Measurements from ENCODE around the gene GP2.

The GP2 gene

DNA sequence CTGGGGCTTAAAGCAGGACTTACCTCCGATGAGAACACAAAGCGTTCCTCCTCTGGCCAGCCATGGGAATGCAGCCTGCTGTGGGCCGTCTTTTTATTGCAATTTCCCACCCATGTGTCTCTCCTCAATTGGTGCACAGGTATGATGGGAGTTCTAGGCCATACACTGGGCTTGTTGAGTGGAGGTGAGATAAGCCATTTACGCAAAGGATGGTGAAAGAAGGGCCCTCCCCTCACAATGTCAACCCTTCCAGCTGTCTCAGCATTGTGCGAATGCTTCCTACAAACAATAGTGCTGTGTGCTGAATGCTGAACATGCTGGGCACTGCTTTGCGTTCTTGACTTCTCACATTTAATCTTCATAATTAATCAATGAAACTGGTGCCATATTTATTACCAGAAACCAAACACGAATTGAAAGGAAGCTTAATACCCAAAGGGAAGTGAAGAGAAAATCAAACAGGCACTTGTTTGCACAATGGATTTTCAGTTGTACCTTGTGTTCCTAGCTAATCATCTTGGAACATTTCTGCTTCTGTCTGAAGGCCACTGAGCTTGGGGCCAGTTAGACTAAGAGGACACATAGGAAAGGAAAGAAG is at the start of gene GP2:
Gene GP2 (minus strand): TSS at position 70 of the 598 bp plus-strand sequence. CDS start 1,082 bp downstream, outside the sequence.
- DNase-seq (ENCODE audit: low read depth) = no peak

- no peak for DNase-seq (ENCODE audit: low read depth)
Measured at GRCh38 chr16:20372701-20373100, 45.4 kb upstream of the GP2 start.

DNA sequence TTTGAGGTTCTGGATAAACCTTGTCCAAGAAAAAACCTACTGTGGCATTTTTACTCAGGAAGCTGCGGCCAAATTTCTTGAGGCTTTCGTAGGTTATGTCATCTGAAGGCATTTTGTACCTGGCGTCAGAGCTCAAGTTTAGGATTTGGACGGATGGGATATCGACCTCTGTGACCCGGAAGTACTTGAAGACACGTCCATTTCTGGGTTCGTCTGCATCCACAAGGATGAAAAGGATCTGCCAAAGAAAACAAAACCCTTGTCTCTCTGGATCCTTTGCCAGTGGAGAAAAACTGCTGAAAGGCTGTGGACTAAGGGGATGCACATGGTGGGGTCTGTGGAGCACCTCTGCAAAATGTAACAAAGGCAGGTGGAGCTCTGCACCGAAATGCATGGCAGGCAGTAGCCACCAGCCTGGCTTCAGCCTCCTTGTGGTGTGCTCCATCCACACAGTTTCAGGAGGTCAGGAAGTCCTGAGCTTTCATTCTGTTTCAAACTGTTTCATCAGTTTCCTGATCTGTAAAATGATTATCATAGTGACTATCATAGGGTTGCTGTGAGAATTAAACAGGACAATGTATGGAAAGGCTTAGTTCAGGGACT is 42.2 kb upstream of the GP2 start:
- DNase-seq (ENCODE audit: low read depth) = no peak

DNA sequence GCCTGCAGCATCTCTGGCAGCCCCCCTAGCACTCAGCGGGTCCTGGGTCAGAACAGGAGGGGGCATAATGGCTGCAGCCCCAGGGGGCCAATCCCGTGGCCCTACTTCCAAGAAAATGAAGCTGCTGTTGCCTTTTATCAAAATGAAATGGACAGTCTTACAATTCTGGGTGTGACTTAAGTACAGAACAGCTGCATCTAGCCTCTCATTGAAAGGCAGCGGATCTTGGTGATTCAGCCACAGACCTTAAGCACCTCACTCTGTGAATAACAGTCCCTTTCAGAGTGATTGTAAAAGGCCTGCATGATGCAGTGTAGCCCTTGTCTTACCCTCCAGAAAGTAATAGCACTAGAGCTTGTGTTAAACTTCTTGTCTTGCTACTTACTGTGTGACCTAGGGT is 36.7 kb upstream of the GP2 start:
- DNase-seq (ENCODE audit: low read depth) = no peak

DNA sequence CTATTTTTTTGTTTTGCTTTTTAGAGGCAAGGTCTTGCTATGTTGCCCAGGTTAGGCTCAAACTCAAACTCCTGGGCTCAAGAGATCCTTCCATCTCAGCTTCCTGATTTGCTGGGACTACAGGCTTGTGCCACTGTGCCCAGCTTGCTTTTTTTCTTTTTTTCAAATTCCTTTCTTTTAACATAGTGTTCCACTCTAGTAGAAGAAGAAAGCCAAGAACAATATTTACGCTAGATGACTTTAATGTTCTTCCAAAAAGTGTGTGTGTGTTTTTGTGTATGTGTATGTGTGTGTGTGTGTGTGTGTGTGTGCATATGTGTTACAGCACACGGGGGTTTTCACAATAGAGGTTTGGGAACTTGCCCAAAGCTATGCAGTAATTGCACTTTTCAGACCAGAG is 35.9 kb upstream of the GP2 start:
- no peak for DNase-seq (ENCODE audit: low read depth)

DNA sequence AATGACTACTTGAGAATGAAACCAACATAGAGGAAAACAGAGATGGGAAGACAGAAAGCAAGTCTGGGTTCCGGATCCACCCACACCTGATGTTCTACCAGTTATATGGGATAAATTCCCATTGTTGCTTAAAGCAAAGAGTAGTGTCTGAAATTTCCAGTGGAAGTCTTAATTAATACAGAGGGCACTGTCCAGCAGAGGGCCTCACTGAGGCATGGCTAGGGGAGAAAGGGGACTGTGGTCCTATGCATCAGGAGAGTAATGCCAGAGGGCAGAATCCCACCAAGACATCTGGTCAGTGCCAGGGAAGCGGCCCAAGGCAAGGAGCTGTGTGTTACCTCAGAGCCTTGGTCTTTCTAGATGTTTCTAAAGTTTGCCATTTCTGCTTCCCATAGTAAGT is 32.7 kb upstream of the GP2 start:
- DNase-seq (ENCODE audit: low read depth) = no peak

DNA sequence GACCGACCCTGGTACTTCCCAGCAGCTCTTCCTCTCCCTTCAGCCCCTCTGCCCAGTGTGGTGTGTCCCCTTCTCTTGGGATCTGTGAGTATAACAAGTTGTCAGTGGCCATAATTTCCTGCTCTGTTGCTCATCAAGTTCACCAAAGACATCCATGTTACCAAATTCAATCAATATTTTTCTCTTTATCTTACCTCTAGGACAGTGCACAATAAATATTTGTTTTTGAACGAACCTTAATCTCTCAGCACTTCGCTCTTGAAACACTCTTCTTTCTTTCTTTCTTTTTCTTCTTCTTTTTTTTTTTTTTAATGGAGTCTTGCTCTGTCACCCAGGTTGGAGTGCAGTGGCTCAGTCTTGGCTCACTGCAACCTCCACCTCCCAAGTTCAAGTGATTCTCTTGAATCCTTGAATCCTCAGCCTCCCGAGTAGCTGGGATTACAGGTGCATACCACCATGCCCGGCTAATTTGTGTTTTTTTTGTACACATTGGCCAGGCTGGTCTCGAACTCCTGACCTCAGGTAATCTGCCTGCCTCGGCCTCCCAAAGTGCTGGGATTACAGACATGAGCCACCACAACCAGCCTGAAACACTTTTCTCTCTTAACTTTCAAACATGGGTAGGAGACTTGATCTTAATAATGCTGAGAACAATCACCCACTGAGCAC is 27.9 kb upstream of the GP2 start:
- no peak for DNase-seq (ENCODE audit: low read depth)

GRCh38 chr16:20353379-20353778 is 26.1 kb upstream of the GP2 start:
- no peak for DNase-seq (ENCODE audit: low read depth)

DNA sequence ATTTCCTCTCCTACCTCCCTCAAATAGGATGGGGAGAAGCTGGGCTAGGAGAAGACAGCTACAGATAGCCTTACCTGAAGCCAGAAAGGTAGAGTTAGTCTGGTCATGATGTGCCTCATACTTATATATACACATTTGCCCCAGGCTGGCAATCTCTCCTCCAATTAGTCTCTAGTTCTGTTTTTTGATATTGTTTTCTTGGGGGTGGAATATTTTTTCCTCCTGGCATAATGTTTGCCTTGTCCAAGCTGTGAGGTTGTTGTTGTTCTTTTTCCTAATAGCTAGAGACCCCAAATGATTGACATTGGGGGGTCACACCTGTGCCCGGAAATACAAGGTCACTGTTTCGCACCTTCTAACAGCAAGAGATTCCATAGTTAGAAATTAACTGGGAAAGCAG is 25.3 kb upstream of the GP2 start, which contains the start of gene UMOD:
Gene UMOD (minus strand): TSS at position 101 of the 400 bp plus-strand sequence. CDS start 1,978 bp downstream, outside the sequence.
- no peak for DNase-seq (ENCODE audit: low read depth)

GRCh38 chr16:20349615-20350014 is 22.3 kb upstream of the GP2 start:
- no peak for DNase-seq (ENCODE audit: low read depth)

GRCh38 chr16:20348365-20349185 is 21.3 kb upstream of the GP2 start:
- DNase-seq (ENCODE audit: low read depth) = no peak

- no peak for DNase-seq (ENCODE audit: low read depth)
Measured at GRCh38 chr16:20347666-20348364, 20.5 kb upstream of the GP2 start.

DNA sequence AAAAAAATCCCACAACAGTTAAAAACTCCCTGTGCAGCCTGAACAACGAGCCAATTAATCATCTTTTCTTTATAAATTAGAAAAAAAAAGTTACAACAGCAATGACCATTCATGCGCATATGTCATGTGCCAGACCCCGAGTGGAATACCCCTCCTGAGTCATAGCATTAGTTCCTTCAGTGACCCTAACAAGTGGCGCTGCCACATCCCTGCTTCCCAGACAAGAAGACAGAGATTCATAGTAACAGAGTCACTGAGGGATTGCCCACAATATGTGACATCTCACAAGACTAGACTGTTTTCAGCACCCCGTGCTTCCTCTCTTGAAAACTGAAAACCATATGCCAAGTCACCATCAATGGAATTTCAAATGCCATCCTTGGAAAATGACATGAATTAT is 17.3 kb upstream of the GP2 start:
- no peak for DNase-seq (ENCODE audit: low read depth)

GRCh38 chr16:20339744-20340143 is 12.4 kb upstream of the GP2 start:
- no peak for DNase-seq (ENCODE audit: low read depth)

DNA sequence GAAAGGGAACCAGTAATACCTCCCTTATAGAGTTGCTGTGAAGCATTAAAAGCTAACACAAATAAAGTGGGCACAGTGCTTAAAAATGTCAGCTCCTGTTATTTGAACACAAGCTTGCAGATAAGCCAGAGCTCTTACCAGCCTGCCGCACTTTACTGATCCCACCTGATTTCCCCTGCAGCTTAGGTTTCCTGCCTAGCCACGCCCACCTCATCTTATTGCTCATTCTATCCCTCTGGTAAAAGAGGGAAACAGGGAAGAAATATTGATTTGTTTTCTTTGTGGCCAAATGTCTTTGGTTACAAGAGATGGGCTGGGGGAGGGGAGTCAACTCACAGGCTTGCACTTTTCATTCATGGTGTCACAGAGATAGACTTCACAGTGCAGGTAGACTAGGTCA is 9.6 kb upstream of the GP2 start:
- no peak for DNase-seq (ENCODE audit: low read depth)

DNA sequence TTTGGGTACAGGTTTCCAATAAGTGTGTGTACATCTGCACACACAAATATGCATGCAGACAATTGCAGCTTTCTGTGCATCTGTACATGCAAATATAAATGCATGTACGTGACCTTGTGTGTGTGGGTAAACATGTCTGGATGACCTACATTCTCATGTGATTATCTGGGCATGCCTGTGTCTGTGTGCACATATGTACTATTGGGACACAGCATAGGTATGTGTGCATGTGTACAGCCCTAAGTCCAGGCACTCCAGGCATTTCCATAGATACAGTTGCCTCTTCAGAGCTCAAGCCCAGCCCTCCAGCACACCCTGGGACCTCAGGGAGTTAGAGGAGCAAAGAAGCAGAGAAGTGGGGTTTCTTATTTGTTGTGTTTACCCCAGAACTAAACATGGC is 7.1 kb upstream of the GP2 start:
- DNase-seq (ENCODE audit: low read depth) = no peak

DNA sequence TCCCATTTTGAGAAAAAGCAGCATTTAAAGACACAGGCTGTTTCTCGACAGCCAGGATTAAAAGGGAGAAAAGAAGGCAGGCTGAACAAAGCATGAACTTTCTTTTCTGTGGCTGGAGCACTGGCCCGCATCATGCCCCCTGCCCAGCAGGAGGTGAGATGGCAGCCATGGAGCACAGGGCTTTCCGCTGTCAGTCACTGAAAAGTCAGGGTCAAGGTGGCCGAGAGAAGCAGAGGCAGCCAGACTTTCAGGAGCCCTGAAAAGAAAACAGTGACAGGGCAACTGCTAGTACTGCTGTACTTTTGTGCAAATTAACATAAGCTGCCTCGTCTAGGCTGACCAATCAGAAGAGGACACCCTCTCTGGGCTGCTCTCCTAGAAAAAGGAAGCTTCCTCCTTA is 5.8 kb upstream of the GP2 start:
- no peak for DNase-seq (ENCODE audit: low read depth)

GRCh38 chr16:20332411-20332810 is 5.1 kb upstream of the GP2 start:
- DNase-seq (ENCODE audit: low read depth) = no peak

- DNase-seq (ENCODE audit: low read depth) = no peak
Measured at GRCh38 chr16:20331635-20332034, 4.3 kb upstream of the GP2 start.

- no peak for DNase-seq (ENCODE audit: low read depth)
Measured at GRCh38 chr16:20329392-20330138, 2.3 kb upstream of the GP2 start.

- DNase-seq (ENCODE audit: low read depth) = no peak
Measured at GRCh38 chr16:20326321-20326720, 992 bp downstream of the GP2 start.
